GM19023 (cell line): ENCODE data around the gene DUSP10.

Experiments
- ATAC-seq: cut with Tn5 transposase; IDR thresholded peaks from one replicate; pipeline ENCODE4 v1.9.1; 2021; ENCODE audit warnings: mild to moderate bottlenecking, moderate library complexity; ENCODE audit not compliant: unreplicated experiment

The DUSP10 gene

GRCh38 chr1:221766210-221766609, 24.3 kb upstream of the DUSP10 start:
- no peak for ATAC-seq

- ATAC-seq = no peak
Observed at GRCh38 chr1:221765527-221765926, 23.6 kb upstream of the DUSP10 start.

DNA sequence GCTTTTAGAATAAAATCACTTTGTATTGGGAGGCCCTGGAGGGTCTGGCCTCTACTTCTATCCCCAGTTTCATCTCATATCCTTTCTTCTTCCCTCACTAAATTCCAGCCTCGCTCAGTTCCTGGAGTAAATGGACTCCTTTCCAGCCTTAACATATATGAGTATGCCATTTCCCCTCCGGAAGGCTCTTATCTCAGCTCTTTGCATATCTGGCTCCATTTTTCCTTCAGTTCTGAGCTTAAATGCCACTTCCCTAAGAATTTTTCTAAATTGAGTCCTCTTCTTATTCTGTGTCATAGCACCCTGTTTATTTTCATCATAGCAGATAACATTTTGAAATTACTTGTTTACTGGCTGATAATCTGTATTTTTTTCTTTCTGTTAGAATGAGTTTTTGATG, 20.2 kb upstream of the DUSP10 start:
- ATAC-seq = no peak

DNA sequence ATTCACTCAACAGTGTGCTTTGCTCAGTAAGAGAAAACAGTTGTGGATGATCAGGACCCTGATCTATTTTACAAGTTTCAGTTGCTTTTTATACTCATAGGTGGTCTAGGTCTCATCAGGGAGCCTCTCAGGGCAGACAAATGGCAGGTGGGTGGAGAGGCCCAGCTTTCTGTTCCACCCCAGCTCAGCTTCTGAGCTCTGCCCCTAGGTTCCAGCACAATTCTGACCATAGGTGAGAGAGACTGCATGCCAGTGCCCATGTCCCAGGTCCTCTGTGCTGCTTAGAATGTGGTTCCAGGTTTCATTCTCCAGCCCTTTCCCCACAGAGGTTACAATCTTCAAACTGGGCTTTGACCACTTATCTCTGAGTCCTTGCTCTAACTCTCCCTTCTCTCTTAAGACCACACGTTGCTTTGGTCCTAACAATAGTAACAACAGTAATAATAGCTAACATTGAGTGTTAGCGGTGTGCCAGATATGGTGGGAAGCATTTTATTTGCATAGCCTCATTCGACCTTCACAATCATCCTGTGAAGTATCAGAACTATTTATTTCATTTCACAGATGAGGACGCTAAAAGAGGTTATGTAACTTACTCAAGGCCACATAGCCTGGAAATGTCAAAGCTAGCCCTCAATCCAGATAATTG, 19.6 kb upstream of the DUSP10 start:
- ATAC-seq = peak; percentile 82

DNA sequence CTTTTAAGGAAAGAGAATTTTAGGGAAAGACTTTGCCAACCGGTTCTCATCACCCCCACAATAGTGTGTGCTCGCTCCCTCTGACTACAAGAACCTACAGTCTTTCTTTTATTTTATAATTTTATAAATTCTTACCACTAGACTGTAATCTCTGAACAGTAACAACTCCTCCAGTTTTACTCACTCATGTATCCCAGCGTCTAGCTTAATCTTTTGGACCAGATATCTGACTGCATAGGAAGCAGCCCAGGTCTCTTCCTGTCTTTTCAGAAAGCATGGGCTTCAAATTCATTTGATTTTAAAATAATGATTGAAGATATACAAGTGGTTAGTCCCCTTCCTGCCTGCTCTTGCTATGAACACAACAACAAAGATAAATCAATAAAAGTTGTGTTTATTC, 19.0 kb upstream of the DUSP10 start:
- ATAC-seq = no peak

DNA sequence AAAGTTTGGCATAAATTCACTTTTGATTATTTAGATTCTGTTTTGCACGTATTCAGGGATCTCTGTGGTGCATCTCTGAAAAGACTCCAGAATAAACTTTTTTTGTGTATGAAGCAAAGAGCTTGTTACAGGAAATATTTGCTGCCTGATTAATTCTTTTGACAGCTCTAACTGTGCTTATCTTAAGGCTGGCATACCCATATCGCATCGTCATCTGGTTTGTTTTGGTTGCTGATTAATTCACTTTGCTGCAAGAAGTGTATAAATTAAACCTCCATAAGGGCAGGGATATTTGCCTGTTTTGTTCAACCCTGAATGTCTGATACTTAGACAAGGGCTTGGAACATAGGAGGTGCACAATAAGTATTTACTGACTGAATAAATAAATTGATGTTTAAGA, 17.5 kb upstream of the DUSP10 start:
- no peak for ATAC-seq

- ATAC-seq = no peak
Observed at GRCh38 chr1:221758455-221758854, 16.6 kb upstream of the DUSP10 start.

DNA sequence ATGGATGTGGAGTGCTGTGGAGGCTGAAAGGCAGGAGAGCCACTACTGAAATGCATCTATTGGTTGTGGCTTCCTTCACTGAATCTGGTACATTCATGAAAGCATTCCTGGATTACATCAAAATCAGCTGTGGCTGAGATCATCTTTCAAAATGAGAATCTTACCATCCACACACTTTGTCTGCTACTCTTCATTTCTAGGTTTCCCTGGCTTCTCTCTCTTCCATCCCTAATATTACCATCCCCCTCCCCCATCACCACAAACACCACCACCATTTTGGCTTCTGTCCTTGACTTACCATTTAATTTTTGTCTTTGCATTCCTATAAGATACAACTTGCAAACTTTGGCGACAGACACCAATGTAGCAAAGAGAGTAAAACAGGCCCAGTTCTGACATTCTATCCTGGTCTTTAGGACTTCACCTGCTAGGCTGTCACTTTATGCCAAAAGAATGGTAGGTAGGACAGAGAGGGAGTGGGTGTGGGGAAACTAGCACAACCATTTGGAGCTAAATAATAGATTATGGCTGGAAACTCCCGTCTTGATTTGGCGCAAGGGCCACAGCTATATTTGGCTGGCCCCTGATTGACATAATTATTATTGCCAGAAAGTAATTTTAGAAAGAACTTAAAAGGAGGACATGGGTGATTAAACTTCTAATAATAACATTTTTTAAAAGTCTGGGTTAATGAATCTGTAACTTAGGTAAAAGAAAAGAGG, 15.1 kb upstream of the DUSP10 start:
- no peak for ATAC-seq

GRCh38 chr1:221753828-221754188, 11.9 kb upstream of the DUSP10 start:
- ATAC-seq = peak; percentile 26

DNA sequence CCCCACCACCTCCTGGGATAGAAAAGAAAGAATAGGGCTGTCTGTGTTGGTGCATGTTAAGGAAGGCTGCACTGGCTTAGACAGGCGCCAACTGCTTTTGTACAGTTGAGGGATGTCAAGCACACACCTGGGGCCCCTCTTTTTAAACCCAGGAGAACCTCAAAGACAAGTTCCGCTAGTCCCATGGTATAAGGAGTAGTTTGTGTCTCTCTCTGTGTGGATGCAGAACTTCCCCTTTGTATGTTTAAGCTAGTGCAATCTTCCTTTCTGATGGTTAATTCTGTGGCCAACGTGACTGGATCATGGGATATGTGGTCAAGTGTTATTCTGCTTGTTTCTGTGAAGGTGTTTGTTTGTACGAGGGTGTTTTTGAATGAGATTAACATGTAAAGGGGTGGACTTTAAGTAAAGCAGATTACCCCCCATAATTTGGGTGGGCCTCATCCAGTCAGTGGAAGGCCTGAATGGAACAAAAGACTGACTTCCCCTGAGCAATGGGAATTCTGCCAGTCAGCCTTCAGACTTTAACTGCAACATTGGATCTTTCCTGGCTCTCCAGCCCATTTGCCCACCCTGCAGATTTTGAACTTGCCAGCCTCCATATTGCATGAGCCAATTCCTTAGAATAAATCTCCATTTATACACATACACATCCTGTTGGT, 9.5 kb upstream of the DUSP10 start:
- ATAC-seq = no peak

- no peak for ATAC-seq
Observed at GRCh38 chr1:221748981-221749380, 7.1 kb upstream of the DUSP10 start.

DNA sequence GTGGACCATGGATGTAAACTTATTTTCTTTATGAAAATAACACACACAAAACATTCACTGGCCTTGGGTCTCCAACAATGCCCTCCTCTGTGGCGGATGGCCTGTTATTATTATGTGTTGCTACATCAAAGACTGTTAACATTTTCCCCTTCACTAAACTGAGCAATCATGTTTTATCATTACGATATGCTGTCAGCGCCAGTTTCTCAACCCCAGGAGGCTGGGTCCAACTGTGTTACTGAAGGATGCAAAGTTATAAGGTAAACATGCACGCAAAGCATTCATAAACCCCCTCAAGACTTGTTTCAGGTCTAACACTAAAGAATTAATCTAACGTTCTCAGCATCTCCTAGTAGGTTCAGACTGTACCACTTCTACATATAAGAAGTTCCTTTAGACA, 6.0 kb upstream of the DUSP10 start:
- no peak for ATAC-seq

GRCh38 chr1:221743416-221744208, 1.7 kb upstream of the DUSP10 start:
- no peak for ATAC-seq

- ATAC-seq = peak; percentile 48
Observed at GRCh38 chr1:221742555-221743415, 896 bp upstream of the DUSP10 start.

GRCh38 chr1:221740993-221741702, 741 bp downstream of the DUSP10 start:
- no peak for ATAC-seq

DNA sequence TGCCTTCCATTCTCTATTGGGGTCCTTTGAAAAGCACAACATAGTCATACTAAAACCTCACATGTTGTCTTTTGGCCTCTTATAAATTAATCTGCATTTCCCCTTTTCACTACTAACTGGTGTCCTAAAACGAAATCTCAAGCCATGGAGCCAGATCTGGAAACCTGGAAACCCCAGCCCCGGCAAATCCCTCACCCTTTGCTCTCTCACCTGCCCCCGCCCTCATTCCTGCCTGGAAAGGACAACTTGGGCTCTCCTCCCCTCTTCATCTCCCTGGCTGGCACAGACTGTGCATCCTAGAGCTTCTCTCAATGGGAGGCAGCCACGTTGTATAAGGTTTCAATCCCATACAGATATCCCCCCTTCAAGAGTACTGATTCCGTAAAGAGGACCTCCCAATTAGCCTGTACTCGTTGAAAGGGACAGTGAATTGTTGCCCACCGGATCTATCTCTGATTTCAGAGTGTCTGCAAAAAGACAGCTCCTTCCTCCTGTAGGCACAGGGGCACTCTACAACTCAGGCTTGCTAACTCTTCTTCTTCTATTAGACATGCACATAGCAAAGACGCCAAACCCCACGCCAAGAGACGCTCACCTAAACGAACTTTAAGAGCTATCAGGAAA, 1.4 kb downstream of the DUSP10 start:
- ATAC-seq = no peak

- no peak for ATAC-seq
Observed at GRCh38 chr1:221739677-221740025, 2.2 kb downstream of the DUSP10 start.

DNA sequence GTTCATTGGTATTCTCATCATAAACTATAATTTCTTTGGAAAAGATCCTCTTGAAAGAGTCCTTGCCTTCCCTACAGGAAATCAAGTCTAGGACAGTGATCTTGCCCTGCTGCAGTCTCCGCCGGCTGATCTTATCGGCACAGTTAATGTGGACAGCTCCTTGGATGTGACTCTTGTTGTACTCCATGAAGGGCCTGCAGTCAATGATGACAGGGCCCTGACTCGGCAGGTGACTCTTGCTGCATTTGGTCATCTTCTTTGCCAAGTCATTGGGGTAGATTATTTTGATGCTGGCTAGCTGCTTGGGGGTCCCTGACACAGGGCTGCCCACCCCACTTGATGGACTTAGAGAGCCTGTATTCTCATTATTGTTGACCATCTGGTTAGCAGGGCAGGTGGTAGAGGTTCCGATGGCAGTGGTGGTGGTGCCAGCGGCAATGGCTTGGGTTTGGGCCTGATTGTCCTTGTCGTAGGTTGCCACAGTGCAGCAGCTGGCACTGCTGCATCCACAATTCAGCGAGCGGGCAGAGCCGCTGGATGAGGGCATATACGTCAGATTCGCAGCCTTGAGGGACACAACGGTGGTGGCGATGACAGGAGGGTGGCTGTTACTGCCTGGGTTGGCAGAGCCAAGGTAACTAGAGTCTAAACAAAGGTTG, 2.7 kb downstream of the DUSP10 start:
- no peak for ATAC-seq

DNA sequence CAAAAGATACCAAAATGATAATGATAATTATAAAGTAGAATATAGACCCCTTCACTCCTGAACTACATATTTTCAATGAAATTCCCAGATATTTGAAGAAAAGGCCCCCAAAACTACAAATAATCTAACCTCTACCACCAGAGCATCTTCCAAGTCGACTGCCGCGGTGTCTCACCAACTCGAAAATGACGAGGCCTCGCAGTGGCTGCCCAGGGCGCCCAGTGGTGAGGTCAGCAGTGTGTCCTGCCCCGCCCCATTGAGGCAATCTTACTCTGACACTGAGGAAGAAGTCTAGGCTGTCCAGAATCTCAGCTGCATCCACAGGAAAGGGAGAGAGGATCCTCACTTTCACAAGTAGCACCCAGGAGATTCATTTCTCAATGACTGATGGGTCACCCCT, 5.2 kb downstream of the DUSP10 start:
- ATAC-seq = no peak
